HG02623 (cell line): Measurements from ENCODE around the gene IQCE.

Source experiments
- ATAC-seq: cut with Tn5 transposase; IDR thresholded peaks from one replicate; pipeline ENCODE4 v1.9.1; 2021; ENCODE audit warnings: moderate library complexity; ENCODE audit not compliant: unreplicated experiment

IQCE gene

GRCh38 chr7:2613098-2613930 is 54.5 kb downstream of the IQCE start:
- ATAC-seq: no peak

GRCh38 chr7:2613931-2614600 is 55.3 kb downstream of the IQCE start:
- ATAC-seq: no peak

GRCh38 chr7:2614631-2615330 is 56.0 kb downstream of the IQCE start:
- no peak for ATAC-seq

- ATAC-seq: no peak
Observed at GRCh38 chr7:2616387-2617324, 57.9 kb downstream of the IQCE start.

- ATAC-seq: no peak
Observed at GRCh38 chr7:2617325-2617905, 58.6 kb downstream of the IQCE start.

DNA sequence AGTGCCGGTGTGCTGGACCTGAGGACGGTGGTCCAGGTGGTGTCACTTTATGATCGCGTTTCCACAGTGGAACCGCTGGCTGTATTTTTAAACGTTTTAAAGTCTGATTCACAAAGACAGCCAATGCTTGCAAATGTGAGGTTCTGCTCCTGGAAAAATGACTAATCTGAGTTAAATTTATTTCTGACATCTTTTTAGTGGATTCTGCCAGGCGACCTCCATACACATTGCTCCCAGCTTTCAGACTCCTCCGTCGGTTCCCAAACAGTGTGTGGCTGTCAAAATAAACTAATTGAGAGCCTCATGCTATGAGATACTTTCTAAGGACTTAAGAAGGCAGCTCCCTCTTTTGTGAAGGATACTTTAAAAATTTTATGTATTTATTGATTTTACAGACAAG is 60.3 kb downstream of the IQCE start:
- no peak for ATAC-seq

DNA sequence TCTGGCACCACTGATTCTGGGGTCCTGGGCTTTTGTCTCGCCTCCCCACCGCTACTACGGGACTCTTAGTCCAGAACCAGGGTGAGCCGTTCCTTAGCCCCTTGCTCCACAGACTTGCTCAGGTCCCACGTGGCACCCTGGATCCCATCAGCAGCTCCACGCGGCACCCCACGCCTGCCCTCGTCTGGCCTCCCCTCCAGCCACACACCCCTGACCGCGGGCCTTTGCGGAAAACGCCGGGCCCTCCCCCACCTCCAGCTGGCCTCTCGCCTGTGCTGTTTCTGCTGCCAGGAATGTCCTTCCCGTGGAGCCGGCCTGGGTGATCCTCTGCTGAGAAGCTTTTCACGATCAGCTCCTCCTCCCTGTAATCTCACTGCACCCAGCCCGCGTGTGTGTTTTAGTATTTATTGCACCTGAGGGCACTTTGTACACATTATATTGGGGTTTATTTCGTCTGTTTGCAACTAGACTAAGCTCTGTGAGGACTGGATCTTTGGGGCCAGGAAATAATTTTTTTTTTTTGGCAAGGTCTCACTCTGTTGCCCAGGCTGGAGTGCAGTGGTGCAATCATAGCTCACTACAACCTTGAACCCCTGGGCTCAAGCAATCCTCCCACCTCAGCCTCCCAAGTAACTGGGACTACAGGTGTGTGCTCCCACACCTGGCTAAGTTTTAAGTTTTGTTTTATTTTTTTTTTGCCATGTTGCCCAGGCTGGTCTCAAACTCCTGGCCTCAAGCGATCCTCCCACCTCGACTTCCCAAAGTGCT is 62.5 kb downstream of the IQCE start:
- no peak for ATAC-seq

GRCh38 chr7:2621948-2622640 is 63.3 kb downstream of the IQCE start:
- ATAC-seq: no peak

DNA sequence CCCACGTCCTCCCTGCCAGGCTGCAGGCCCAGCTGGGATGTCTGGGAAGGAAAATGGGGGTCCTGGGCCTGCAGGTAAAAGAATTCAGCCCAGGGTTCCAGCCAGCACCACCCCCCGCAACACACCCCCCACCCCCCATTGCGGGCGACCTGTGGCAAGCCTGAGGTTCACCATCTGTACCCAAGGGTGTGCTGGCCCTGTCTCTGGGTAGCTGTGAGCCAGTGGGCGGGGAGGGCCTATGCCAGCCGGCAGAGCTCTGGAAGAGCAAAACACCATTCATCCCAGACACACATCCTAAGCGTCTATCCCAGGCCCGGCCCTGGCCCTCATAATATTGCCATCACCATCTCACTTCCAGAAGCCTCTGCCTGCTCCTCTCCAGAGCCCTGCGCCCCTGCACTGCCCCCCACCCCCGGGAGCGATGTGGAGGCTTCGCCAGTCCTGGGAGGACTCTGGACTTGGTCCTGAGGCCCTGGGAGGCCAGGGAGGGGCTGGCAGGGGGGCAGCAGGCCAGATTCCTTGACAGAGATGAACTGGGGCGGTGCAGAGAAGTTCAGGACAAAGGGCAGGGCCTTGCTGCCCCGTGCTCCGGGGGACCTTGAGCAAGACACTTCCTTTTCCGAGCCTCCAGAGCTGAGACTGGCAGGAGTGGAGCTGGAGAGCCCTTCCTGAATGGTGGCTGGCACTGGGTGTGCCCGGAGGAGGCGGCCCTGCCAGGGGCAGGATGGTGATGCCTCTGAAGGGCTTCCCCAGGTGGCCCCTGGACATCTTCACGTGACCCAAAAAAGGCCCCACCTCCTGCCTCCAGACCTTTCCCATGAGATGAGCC is 64.3 kb downstream of the IQCE start:
- ATAC-seq: no peak

DNA sequence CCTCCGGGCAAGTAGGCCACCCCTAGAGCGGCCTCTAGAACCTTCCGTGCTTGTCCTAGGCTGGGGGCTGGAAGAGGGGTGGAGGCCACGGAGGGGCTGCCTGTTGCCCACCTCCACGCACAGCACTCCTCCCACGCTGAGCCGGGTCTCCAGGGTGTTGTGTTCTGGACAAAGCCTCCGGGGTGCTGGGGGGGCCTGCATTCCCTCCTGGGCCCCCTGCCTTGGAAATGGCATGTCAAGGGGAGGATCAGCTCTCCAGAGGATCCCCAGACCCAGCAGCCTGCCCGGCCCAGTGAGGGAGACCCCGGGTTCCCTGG is 64.9 kb downstream of the IQCE start:
- no peak for ATAC-seq

DNA sequence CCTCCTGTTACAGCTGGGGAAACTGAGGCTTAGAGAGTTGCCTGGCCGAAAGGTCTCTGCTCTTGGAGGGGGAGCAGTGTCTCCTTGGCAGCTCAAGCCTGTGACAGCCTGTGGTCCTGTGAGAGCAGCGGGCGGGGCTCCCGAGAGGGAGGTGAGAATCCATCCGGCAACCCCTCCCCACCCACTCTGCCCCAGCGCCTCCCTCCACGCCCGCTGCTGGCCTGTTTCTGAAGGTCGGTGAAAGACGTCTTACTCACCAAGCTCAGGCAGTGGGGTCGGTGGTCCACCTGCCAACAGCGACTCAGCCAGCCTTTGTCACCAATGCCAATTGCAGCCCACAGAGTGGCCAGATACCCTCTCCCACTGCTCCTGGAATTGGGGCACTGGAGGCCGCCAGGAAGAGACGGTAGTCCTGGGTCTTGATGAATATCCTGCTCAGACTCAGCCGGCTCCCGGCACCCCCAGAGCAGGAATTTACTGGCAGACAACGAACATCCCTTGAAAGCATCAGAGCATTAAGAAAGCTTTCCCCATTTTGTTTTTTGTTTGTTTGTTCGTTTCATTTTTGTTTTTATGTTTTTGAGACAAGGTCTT is 65.6 kb downstream of the IQCE start:
- no peak for ATAC-seq

DNA sequence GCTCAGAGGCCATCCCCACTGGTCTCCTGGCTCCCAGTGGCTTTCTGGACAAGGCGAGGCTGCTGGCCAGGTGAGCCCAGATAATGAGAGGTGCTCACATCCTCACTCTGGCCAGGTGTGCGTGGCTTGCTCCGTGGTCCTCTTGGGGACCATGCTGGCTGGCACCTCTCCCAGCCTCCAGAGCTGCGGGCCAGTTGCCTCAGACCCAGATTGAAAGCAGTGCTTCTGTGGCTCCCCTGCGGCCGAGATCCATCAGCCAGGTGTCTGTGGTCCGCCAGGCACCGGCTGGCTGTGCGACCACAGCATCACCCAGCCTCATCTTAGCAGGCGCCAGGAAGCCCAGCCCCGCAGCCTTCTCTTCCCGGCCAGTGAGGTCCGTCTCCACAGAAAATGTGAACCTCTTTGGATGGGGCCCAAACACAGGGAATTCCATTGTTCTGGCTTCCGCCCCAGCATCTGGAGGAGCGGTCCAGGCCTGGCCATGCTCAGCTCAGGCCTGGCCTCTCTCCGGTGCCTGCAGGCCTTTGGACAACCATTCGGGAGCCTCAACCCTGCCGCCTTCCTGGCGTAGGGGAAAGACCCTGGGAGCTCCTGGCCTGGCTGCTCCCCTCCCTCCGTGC is 67.8 kb downstream of the IQCE start:
- no peak for ATAC-seq

DNA sequence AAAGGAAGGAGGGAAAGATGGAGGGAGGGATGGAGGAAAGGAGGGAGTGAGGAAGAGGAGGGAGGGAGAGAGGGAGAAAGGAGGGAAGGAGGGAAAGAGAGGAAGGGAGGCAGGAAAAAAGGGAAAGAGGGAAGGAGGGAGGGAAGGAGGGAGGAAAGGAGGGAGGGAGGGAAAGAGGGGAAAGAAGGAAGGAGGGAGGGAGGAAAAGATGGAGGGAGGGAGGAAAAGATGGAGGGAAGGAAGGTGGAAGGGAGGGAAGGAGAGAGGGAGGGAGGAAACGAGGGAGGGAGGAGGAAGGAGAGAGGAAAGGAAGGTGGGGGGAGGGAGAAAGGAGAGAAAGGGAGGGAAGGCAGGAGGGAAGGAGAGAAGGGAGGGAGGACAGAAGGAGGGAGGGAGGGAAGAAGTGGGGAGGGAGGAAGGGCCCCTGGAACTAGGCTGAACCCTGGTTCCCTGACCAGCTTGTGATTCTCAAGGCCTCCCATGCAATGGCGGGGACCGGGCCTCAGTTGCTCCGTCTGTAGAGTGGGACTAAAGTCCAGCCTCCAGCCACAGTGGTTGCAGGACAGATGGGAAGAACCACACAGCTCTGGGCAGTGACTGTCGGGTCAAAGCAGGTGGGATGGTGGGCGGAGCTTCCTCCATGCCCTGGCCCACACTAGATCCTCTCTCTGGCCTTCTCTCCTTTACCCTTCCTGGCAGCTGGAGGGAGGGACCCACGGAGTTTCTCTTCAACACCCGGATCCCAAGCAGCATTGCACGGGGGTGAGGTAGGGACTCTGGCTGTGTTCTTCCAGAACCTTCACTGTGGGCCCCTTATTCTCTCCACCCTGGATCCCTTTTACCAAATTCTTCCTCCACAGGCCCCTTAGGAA is 68.7 kb downstream of the IQCE start:
- ATAC-seq: no peak

DNA sequence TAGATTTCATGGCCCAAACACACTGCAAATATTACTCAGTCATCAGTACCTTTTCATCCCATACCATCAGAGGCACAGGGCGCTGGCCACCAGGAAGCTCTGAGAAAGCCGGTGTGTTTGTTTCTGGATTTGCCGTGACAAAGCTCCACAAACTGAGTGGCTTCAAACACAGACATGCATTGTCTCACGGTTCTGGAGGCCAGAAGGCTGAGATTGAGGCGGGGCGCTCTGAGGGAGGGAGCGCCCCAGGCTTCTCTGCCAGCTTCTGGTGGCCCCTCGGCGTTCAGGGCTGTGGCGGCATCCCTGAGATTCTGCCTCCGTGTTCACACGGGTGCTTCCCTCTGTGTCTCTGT is 69.3 kb downstream of the IQCE start:
- ATAC-seq: no peak

GRCh38 chr7:2628891-2629290 is 70.1 kb downstream of the IQCE start:
- no peak for ATAC-seq

GRCh38 chr7:2629746-2630681 is 71.2 kb downstream of the IQCE start:
- no peak for ATAC-seq
